GM06990 (cell line): Measurements from ENCODE around the gene MALAT1.
A peak's percentile ranks its signal among the peaks of the same experiment; 100 is the strongest.

Experiments used
- DNase-seq: peaks from one replicate; pipeline ENCODE4 v3.0.0-alpha.2; 2011; ENCODE audit not compliant: insufficient read length; ENCODE audit errors: extremely low read depth
- H3K27me3 ChIP-seq: replicated peaks from 2 replicates; pipeline ENCODE4 v1.6.0; 2011; ENCODE audit warnings: low read length; ENCODE audit not compliant: control insufficient read depth, insufficient read depth
- H3K36me3 ChIP-seq: 2 replicates; pipeline ENCODE4 v1.5.1; 2011; ENCODE audit warnings: low read length; ENCODE audit not compliant: control insufficient read depth, insufficient read depth
- H3K4me3 ChIP-seq: replicated peaks from 2 replicates; pipeline ENCODE4 v1.5.1; 2011; ENCODE audit warnings: low read depth, mild to moderate bottlenecking, control low read depth, low read length
- CTCF ChIP-seq: IDR thresholded peaks from 2 replicates; pipeline ENCODE4 v1.5.1; 2011; ENCODE audit warnings: low read length, control low read depth, mild to moderate bottlenecking, inconsistent platforms; ENCODE audit not compliant: insufficient read depth, poor library complexity, severe bottlenecking

The MALAT1 gene

DNA sequence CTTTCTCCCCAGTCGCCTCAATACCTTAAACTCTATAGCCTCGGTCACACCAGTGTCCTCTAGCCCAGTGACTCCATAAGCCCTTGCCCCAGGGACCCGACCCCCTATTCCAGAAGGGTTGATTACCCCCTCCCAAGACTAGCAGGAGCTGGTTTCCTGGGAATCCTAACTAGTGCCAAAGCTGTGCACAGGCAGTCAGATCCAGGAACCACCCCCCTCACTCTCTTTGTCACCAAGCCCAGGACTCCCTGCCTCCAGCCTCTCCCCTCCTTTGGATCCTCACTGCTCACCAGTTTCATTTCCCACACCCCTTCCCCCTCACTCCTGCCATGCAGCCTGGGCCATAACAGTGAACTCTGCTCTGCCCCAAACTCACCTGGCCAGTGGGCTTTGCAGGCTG is 49.5 kb downstream of the MALAT1 start:
- Histone ChIP-seq H3K27me3 (no peaks in the 10 kb centered on the region), H3K4me3 (no peak overlapping the region), H3K36me3 (no peaks in the 10 kb centered on the region)
- TF ChIP-seq CTCF = no peak
- DNase-seq = no peak

DNA sequence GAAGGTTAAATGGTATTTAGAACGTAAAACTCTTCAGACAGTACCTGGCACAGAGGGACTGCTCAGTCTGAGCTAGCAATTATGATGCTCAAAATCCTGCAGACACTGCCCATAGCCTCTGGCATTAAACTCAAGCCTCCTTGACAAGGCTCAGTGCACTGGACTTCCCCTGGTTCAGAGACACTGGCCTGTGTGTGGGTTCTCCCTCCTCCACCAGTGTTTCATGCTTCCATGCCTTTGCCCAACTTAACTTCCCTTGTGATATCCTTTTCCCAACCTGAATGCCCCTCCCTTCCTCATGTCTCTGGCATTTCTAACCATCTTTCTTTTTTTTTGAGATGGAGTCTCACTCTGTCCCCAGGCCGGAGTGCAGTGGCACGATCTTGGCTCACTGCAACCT is 50.3 kb downstream of the MALAT1 start:
- Histone ChIP-seq H3K27me3 (no peaks in the 10 kb centered on the region), H3K4me3 (no peak overlapping the region), H3K36me3 (no peaks in the 10 kb centered on the region)
- no peak for DNase-seq
- TF ChIP-seq CTCF = no peak

DNA sequence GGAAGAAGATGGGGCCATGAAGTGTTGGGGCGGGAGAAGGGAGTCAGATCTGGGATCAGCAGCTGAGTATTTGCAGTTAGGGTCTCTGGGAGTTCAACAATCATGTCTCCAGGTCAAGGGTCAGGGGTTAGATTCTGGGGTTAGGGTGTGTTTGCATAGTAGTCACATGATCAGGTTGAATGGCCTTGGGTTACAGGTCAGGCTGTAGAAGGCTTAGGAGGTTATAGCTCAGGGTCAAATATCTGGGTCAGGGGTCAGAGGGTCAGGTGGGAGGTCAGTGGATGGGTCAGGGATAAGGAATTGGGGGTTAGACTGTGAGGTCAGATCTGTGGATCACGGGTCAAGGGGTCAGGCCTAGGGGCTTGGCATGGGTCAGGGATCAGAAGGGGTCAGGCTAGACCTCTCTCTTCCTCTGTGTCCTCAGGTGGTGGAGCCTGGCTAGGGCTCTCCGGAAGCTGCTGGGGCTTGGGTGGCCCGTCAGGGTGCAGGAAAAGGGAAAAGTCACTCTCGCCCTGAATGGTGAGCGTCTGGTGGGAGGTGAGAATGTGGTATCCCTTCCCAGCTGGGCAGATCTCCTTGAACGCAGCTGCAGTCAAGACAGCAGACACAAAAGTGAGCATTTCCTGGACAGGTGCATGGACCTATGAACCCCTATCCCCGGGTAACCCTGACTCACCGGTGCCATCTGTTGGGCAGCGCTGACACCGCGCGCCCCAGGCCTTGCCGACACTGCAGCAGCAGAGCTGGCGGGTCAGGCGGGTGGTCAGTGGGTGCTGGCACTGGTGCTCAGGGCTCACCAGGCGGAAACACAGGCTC is 52.9 kb downstream of the MALAT1 start:
- H3K27me3 ChIP-seq = no peaks in the 10 kb centered on the region
- DNase-seq = peak; percentile 84
- peak; percentile 87 for TF ChIP-seq CTCF
- H3K4me3 ChIP-seq = no peak overlapping the region
- H3K36me3 ChIP-seq = no peaks in the 10 kb centered on the region

DNA sequence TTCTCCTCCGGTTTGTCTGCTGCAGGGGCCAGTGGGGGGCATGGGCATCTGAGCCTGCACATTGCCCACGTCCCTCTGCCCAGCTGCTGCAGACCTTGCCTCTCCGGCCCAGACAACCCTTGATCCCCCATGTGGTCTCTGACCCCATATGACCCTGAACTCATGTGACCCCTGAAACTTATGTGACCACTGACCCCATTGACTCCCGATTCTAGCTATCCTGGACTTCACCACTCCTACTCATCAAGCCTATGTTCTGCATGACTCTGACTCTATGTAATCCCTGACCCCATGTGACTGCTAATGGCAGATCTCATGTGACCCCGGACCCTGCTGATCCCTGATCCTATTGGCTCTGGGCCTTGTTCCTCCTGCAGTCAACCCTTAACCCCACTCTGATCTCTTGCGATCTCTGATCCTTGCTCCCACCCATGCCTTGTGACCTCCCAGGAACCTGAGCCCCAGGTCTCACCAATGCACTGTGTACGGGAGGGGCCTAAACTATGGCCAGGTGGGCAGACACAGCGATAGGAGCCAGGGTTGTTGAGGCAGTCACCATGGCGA is 53.6 kb downstream of the MALAT1 start:
- Histone ChIP-seq H3K36me3 (no peaks in the 10 kb centered on the region), H3K4me3 (no peak overlapping the region), H3K27me3 (no peaks in the 10 kb centered on the region; the same call in 1 of the 2 replicates)
- no peak for TF ChIP-seq CTCF
- no peak for DNase-seq

GRCh38 chr11:65553301-65554001 is 54.6 kb downstream of the MALAT1 start:
- no peak for TF ChIP-seq CTCF
- Histone ChIP-seq H3K4me3 (no peak overlapping the region; the same call in 1 of the 2 replicates), H3K27me3 (no peaks in the 10 kb centered on the region; the same call in 1 of the 2 replicates), H3K36me3 (no peaks in the 10 kb centered on the region)
- peak; percentile 68 for DNase-seq
